ENCODE data around the gene SH2D2A. TPM values are rescaled to one million over a fixed set of nuclear protein-coding genes. Genes with fewer than 3 reads are reported as not detected.

SH2D2A gene
- total and polyA plus RNA-seq, 9 of the 15 experiments (the other 6 are each of a cell fraction or from before 2014, with no cell fraction given): 0.89 to 33.6 (median 6.9) TPM

GRCh38 chr1:156813750-156814570, 2.7 kb downstream of the SH2D2A start (continued):
- TF ChIP-seq GATAD2B (IDR thresholded peaks at IDR 0.05; ENCODE audit: borderline replicate concordance) (no peak; the same call in 1 of the 2 replicates), CEBPB (tag; IDR thresholded peaks at IDR 0.05) (no peak), CTCF (IDR thresholded peaks at IDR 0.05 in 2 of 3, conservative IDR thresholded peaks at IDR 0.05 in 1 of 3; ENCODE audit: insufficient read depth in 2 of 3, low read depth in 1 of 3, low read length in 3 of 3) (peak; percentile 68 to 79 (median 77)), MXI1 (IDR thresholded peaks at IDR 0.05; ENCODE audit: low read depth, low read length) (peak; percentile 85), SMAD4 (CRISPR knock-in tag; conservative IDR thresholded peaks at IDR 0.05) (peak; percentile 89), KDM5B (IDR thresholded peaks at IDR 0.05; ENCODE audit: insufficient replicate concordance, low read depth, low read length) (peak; percentile 64), HDAC3 (IDR thresholded peaks at IDR 0.05; ENCODE audit: borderline replicate concordance, partially characterized antibody) (no peak), XRCC5 (IDR thresholded peaks at IDR 0.05; ENCODE audit: low read depth, low read length) (no peak; the same call in 1 of the 2 replicates), KLF13 (tag; IDR thresholded peaks at IDR 0.05; ENCODE audit: borderline replicate concordance, low read depth) (peak; percentile 32; the same call in 1 of the 2 replicates), ZNF717 (CRISPR knock-in tag; IDR thresholded peaks at IDR 0.05) (no peak), SIX5 (IDR thresholded peaks at IDR 0.05; ENCODE audit: borderline replicate concordance in 1 of 2, insufficient read depth in 1 of 2, low read depth in 1 of 2, low read length in 2 of 2) (0 out of 4 replicates have a peak, but pooled peaks of 1 of the 2 experiments have one; percentile 16), ERF (CRISPR knock-in tag; IDR thresholded peaks at IDR 0.05) (peak; percentile 89), NFYB (IDR thresholded peaks at IDR 0.05; ENCODE audit: extremely low read depth, insufficient read length) (no peak), POLR3G (IDR thresholded peaks at IDR 0.05; ENCODE audit: extremely low read depth, insufficient read length, insufficient replicate concordance) (no peak), LEF1 (IDR thresholded peaks at IDR 0.05) (0 out of 2 replicates have a peak, but pooled peaks have one; percentile 31), PBX2 (CRISPR knock-in tag; IDR thresholded peaks at IDR 0.05; ENCODE audit: low read depth) (0 out of 2 replicates have a peak, but pooled peaks have one; percentile 29), PBX2 (tag; conservative IDR thresholded peaks at IDR 0.05; ENCODE audit: low read depth) (no peak), POLR2B (IDR thresholded peaks at IDR 0.05; ENCODE audit: low read depth, partially characterized antibody) (peak; percentile 54)
- TF ChIP-seq, protein P1, sequence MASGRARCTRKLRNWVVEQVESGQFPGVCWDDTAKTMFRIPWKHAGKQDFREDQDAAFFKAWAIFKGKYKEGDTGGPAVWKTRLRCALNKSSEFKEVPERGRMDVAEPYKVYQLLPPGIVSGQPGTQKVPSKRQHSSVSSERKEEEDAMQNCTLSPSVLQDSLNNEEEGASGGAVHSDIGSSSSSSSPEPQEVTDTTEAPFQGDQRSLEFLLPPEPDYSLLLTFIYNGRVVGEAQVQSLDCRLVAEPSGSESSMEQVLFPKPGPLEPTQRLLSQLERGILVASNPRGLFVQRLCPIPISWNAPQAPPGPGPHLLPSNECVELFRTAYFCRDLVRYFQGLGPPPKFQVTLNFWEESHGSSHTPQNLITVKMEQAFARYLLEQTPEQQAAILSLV (tag; IDR thresholded peaks at IDR 0.05): 0 out of 2 replicates have a peak, but pooled peaks have one; percentile 7
- TF ChIP-seq, protein P2, sequence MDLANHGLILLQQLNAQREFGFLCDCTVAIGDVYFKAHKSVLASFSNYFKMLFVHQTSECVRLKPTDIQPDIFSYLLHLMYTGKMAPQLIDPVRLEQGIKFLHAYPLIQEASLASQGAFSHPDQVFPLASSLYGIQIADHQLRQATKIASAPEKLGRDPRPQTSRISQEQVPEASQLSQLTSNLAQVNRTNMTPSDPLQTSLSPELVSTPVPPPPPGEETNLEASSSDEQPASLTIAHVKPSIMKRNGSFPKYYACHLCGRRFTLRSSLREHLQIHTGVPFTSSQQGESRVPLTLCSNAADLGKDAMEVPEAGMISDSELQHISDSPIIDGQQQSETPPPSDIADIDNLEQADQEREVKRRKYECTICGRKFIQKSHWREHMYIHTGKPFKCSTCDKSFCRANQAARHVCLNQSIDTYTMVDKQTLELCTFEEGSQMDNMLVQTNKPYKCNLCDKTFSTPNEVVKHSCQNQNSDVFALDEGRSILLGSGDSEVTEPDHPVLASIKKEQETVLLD (IDR thresholded peaks at IDR 0.05): no peak

All from K562 (cell line).